Suprapubic skin (tissue), 3 donors: ENCODE data around the gene C4B.

Experiments used
- CTCF ChIP-seq, 2 donors: fragments of 200-600 bp in 1 of 2; fragments of 450-650 bp in 1 of 2; sonication (generic) in 1 of 2; IDR thresholded peaks; one replicate each; pipeline ENCODE4 v1.5.1; 2016 to 2019; ENCODE audit warnings: antibody characterized with exemption in 2 of 2, mild to moderate bottlenecking in 1 of 2, moderate library complexity in 1 of 2
- POLR2A ChIP-seq, 2 donors: fragments of 450-650 bp; IDR thresholded peaks; one replicate each; pipeline ENCODE4 v1.6.1; 2017; ENCODE audit warnings: antibody characterized with exemption in 2 of 2, mild to moderate bottlenecking in 2 of 2, moderate library complexity in 2 of 2

DNA sequence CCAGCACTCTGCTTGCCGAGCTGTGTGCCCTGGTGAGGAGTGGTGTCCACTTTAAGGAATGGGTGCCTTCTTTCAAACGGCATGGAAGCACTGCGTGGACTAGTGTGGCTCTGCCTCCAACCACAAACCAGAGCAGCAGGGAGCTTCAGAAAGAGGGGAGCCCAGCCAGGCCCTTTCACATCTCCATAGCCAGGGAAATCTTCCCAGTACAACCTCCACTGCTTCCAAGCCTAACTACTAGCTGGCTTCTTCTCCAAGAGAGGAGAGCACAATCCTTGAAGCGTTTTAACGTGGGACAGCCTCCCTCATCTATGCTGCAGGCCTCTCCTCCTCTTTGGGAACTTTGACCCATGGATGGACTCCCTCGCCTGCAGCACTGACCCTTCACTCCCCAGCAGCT lies 67.9 kb downstream of the C4B start:
- no peak for TF ChIP-seq POLR2A (IDR thresholded peaks at IDR 0.05)
- no peak for TF ChIP-seq CTCF (IDR thresholded peaks at IDR 0.05)
